Dermis lymphatic vessel endothelial cell (primary cell): Measurements from ENCODE around the gene SERINC4. TPM values are rescaled to one million over a fixed set of nuclear protein-coding genes. Genes with fewer than 3 reads are reported as not detected.

Source experiments
- total RNA-seq: library from RNA; depleted of rRNA; stranded (reverse); fragments of >200 nt; gene quantifications from 2 replicates; pipeline ENCODE4 v1.2.1, GENCODE V29; 2014

SERINC4 gene
- 0.11 TPM in 1 of 2 replicates, not detected in the other for total RNA-seq

DNA sequence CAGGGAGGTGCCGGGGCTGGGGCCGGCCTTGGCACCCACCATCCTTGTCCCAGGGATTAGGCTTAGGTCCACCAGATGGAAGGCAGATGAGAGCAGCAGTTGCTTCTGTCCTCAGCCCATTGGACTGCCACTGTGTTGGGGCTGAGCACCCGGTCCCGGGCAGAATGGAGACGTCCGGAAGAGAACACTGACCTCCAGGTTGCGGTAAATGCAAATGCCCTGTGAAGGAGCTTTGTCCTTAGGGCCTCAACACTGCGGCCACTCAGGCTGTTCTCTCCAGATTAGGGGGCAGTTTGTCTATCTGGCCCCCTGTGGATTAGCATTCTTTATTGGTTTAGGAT lies at the start of gene SERINC4:
Gene SERINC4 (minus strand): TSS at position 276 of the 341 bp plus-strand sequence. CDS start 234 bp downstream, at position 42.

DNA sequence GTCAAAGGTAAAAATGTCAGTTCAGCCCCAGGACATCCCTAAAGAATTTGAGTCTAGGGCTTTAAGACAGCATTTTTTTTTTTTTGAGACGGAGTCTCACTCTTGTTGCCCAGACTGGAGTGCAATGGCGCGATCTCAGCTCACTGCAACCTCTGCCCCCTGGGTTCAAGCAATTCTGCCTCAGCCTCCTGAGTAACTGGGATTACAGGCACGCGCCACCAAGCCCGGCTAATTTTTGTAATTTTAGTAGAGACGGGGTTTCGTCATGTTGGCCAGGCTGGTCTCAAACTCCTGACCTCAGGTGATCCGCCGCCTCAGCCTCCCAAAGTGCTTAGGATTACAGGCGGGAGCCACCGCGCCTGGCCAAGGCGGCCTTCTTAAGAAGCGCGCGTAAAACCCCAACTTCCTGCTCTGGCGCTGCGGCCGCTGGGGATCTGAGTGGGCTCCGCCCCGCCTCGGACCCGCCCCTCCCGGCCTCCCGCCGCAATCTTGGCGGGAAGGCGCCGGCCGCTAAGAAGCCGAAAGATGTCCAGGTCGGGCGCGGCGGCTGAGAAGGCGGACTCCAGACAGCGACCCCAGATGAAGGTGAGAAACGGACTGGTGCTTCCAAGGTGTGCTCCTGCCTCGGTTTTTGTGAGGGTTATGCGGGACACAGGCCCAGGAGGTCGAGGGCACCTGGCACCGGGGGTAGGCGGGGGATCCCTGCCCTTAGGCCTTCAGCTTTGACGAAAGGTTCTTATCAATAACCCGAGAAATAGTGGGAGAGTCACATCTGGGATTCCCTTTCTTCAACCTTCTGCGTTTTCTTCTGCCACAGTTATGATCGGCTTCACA lies 26.7 kb upstream of the SERINC4 start, which contains the start of gene WDR76:
Gene WDR76 (plus strand): TSS at position 495 of the 834 bp plus-strand sequence. CDS start 31 bp downstream, at position 526.

DNA sequence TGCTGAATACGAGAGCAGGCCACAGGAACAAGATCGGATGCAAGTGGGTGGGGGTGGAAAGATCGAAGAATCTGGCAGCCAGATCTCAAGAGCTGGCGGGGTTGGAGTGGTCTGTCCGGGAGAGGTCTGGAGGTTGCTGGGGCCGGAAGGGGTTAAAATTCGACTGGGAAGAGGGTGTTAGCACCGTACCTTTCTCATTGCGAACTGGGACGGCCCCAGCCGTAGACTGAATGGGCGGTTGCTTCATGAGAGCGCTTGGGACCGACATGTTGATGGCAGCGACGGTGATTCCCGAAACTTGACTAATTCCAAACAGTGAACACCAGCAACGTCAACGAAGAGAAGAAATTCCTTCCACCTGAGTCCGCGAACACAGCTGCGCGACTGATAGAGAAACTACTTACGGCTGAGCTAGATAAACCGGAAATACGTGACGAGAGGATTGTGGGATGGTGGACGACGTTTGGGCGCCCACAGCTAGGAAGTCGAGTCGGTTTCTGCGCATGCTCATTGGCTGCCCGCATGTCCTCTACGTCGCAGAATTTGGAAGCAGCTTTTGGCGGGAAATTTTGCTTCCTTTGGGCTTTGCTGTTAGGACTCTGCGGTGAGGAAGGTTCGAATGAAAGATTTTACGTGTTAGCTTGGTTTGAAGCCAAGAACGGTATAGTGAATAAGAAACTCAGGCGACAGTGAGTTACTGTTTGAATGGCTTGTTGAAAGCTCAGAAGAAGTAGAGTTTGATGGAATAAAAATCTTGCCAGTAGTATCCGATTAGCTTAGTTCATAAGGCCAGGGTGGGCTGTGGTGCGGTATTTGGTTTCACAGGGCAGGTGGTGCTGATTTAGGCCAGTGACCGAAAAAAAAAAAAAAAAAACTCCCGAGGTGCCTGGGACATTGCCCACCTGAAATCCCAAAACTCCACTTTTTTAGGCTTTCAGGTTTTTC lies 24.6 kb upstream of the SERINC4 start, which contains the start of gene MFAP1:
Gene MFAP1 (minus strand): TSS at position 389 of the 945 bp plus-strand sequence. CDS start 121 bp downstream, at position 268.

DNA sequence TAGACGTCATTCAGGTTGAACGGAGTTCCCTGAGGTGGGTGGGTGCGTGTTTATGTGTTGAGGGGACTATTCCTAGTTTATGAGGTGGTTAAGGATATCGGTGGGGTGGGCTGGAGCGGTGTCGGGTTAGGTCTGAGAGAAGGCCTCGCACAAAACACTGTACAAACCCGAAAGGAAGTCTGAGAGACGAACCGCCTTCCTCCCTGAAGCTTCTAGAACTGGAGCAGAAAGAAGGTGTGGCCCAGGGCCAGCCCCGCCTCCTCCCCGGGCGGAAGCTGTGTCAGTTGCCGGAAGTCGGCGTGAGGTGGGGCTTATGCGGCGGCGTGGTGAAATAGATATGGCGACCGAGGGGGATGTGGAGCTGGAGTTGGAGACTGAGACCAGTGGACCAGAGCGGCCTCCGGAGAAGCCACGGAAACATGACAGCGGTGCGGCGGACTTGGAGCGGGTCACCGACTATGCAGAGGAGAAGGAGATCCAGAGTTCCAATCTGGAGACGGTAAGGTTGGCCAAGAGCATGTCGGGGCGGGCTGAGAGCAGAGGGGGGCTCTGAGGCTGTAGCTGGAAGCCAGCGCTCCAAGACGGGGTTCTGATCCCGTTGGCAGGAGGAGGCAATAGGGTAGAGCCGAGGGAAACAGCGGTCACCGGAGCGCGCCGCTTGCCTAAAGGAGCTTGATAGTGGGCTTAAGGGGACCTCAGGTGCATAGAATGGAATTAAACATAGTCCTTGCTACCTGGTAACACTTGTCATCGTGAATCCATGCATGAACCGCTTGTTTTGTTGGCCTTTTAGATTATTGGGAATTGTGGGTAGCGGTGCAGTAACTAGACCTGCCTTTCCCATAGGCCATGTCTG lies 494 bp upstream of the SERINC4 start, which contains the start of gene HYPK:
Gene HYPK (plus strand): TSS at position 314 of the 856 bp plus-strand sequence. CDS start 24 bp downstream, at position 338.

DNA sequence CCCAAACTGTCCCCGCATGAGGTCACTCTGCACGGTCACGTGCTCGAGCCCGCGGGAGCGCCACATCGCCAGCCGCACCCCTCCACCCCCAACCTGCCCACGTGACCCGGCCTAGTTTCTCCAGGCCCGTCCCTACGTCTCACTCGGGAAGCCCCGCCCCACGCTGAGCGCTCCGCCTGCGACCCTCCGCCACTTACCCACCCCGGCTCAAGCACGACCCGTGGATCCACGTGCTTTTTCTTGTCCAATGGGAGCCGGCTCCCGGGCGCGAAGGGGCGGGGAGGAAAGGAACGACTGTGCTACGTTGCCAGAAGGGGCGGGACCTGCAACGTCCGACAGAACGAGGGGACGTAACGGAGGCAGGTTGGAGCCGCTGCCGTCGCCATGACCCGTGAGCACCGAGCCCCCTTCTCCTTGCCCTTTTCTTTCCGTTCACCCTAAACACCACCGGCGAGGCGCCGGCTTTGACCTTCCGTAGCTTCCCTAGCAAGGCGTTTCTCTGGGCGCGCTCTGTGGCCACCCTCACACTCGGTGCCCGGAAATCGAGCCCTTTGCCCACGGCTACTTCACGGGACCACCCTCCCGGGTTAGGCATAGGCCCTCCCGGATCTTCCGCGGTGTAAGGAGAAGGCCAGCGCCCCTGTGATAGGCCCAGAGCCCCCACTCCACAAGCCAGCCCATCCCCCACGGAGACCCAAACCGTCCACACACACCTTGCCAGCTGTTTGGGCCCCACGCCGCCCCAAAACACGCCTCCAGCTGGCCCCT lies 7.8 kb downstream of the SERINC4 start, which contains the start of gene SERF2:
Gene SERF2 (plus strand): TSS at position 328 of the 768 bp plus-strand sequence. CDS start 57 bp downstream, at position 385.

DNA sequence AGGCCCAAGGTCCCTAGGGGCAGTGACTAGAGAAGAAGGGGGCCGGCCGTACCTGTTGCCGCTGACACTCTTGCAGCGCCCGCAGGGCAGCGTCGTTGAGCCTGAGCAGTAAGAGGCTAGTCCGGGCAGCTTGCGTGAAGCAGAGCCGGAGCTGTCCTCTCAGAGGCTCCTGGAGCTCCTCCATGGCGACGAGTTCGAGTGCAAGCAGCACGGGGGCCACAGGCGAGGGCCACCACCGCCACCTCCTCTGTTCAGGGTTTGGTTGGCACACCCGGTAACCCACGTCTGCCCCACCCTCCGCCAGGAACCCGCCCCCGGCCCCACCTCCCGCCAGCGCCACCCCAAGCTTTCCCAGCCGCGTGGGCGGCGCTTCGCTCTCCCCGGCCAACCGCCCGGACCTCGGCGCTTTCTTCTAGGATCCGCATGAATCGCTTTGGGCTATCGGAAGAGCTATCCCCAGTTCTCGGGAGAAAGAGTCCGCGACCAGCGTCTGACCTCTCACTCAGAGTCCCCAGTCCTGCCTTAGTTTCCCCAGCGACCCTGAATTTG lies 23.2 kb downstream of the SERINC4 start, which contains the start of gene ELL3:
Gene ELL3 (minus strand): TSS at position 249 of the 549 bp plus-strand sequence. CDS start 65 bp downstream, at position 184.

DNA sequence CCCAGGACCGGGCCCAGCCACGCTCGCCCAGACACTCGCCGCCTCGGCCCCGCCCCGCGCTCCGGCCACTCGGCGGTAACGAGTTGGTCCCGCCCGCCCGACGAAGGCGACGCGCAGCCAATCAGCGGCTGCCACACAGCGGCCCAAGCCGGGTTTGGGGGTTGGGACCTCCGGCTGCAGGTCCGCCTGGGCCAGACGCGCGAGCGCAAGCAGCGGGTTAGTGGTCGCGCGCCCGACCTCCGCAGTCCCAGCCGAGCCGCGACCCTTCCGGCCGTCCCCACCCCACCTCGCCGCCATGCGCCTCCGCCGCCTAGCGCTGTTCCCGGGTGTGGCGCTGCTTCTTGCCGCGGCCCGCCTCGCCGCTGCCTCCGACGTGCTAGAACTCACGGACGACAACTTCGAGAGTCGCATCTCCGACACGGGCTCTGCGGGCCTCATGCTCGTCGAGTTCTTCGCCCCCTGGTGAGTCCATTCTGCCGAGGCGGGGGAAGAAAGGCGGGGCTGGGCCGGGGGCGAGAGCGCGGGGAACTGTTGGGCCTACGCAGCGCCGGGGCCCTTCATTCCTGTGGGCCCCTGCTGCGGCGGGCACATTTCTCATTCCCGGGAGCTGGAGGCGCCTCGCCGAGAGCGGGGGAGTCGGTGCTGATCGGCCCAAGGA lies 53.6 kb downstream of the SERINC4 start, which contains the start of gene PDIA3:
Gene PDIA3 (plus strand): TSS at position 194 of the 658 bp plus-strand sequence. CDS start 102 bp downstream, at position 296.

Other genes starting within 250 kb of the SERINC4 start
- gene PPIP5K1, start 210.0 kb downstream of the SERINC4 start, total RNA-seq: 7.4 and 12.8 TPM in 2 replicates
- not detected in 2 replicates for gene CKMT1B, start 206.2 kb downstream of the SERINC4 start, total RNA-seq
- 0.09 TPM in 1 of 2 replicates, not detected in the other for gene STRC, start 181.4 kb downstream of the SERINC4 start, total RNA-seq
- 0.33 and 0.95 TPM in 2 replicates for gene CATSPER2, start 151.4 kb downstream of the SERINC4 start, total RNA-seq
- not detected in 2 replicates for gene CKMT1A, start 106.4 kb downstream of the SERINC4 start, total RNA-seq
- 123 and 147 TPM in 2 replicates for gene PDIA3, start 53.8 kb downstream of the SERINC4 start, total RNA-seq
- 1.5 TPM in 2 replicates for gene ELL3, start 23.3 kb downstream of the SERINC4 start, total RNA-seq
- gene SERF2, start 7.9 kb downstream of the SERINC4 start, total RNA-seq: 214 and 359 TPM in 2 replicates
- 4.9 and 5.4 TPM in 2 replicates for gene HYPK, start 379 bp upstream of the SERINC4 start, total RNA-seq
- gene MFAP1, start 24.5 kb upstream of the SERINC4 start, total RNA-seq: 18.3 and 22.8 TPM in 2 replicates
- 3.9 and 4.1 TPM in 2 replicates for gene WDR76, start 26.8 kb upstream of the SERINC4 start, total RNA-seq